PC-9 (cell line): Measurements from ENCODE around the gene CRACDL. TPM values are rescaled to one million over a fixed set of nuclear protein-coding genes. Genes with fewer than 3 reads are reported as not detected.

Experiments used
- BruUV-seq: library from RNA; stranded (reverse); fragments of 400-500 nt; replicated peaks from 2 replicates; lab custom pipeline; 2021; lab: Mats Ljungman, UMichigan
- CTCF ChIA-PET: fragments of 300-600 bp; sonication (Branson Sonifier 250); formaldehyde crosslinking; loops from one replicate; lab custom pipeline; 2022; ENCODE audit warnings: antibody characterized with exemption; lab: Charles Lee
- POLR2A ChIA-PET: fragments of 300-600 bp; sonication (Branson Sonifier 250); formaldehyde crosslinking; loops from one replicate; lab custom pipeline; 2022; ENCODE audit warnings: antibody characterized with exemption; ENCODE audit not compliant: unreplicated experiment; lab: Charles Lee
- DNase-seq, 2 experiments: peaks; one replicate each; pipeline versions ENCODE4 v3.0.0 to v3.0.0-alpha.2; 2015 to 2022; ENCODE audit warnings: mixed read lengths in 1 of 2
- H2AFZ ChIP-seq: fragments of 200-600 bp; sonication (generic); 2 replicates; pipeline ENCODE4 v1.8.1; 2017; ENCODE audit warnings: antibody characterized with exemption
- H3F3A ChIP-seq: fragments of 200-600 bp; sonication (generic); 2 replicates; pipeline ENCODE4 v1.8.1; 2017; ENCODE audit warnings: antibody characterized with exemption, mild to moderate bottlenecking, low read depth; ENCODE audit not compliant: insufficient read depth
- H3K27ac ChIP-seq: fragments of 200-600 bp; sonication (generic); 2 replicates; pipeline ENCODE4 v1.6.1; 2016; ENCODE audit warnings: mixed run types
- H3K27me3 ChIP-seq: fragments of 200-600 bp; sonication (generic); 2 replicates; pipeline ENCODE4 v1.6.1; 2016; ENCODE audit warnings: low read depth, mixed run types; ENCODE audit not compliant: insufficient read depth
- H3K36me3 ChIP-seq: fragments of 200-600 bp; sonication (generic); 2 replicates; pipeline ENCODE4 v1.6.1; 2016; ENCODE audit warnings: low read depth, mixed run types
- H3K4me1 ChIP-seq: fragments of 200-600 bp; sonication (generic); replicated peaks from 2 replicates; pipeline ENCODE4 v1.6.1; 2016; ENCODE audit warnings: mixed run types; ENCODE audit not compliant: insufficient read depth
- H3K4me2 ChIP-seq: fragments of 200-600 bp; sonication (generic); 2 replicates; pipeline ENCODE4 v1.6.1; 2017; ENCODE audit warnings: mixed run types
- H3K4me3 ChIP-seq: fragments of 200-600 bp; sonication (generic); 2 replicates; pipeline ENCODE4 v1.6.1; 2016; ENCODE audit warnings: mixed run types
- H3K79me2 ChIP-seq: fragments of 200-600 bp; sonication (generic); 2 replicates; pipeline ENCODE4 v1.6.1; 2017; ENCODE audit warnings: low read depth, mixed run types
- H3K9me2 ChIP-seq: fragments of 200-600 bp; sonication (generic); 2 replicates; pipeline ENCODE4 v1.8.1; 2017; ENCODE audit warnings: mild to moderate bottlenecking; ENCODE audit not compliant: insufficient read depth
- H3K9me3 ChIP-seq: fragments of 200-600 bp; sonication (generic); 2 replicates; pipeline ENCODE4 v1.8.1; 2016; ENCODE audit warnings: low read depth; ENCODE audit not compliant: insufficient read depth
- H4K20me1 ChIP-seq: fragments of 200-600 bp; sonication (generic); 2 replicates; pipeline ENCODE4 v1.8.1; 2017; ENCODE audit not compliant: insufficient read depth
- CTCF ChIP-seq: fragments of 200-600 bp; sonication (generic); conservative IDR thresholded peaks from 2 replicates; pipeline ENCODE4 v1.6.1; 2017; ENCODE audit warnings: mixed run types, antibody characterized with exemption, mild to moderate bottlenecking, moderate library complexity
- EZH2 ChIP-seq: fragments of 200-600 bp; sonication (generic); IDR thresholded peaks from 2 replicates; pipeline ENCODE4 v1.8.0; 2017; ENCODE audit warnings: antibody characterized with exemption, low read depth
- intact Hi-C: fragments of 100-400 bp; cut with micrococcal nuclease; formaldehyde crosslinking; loops from one replicate; pipeline ENCODE4 v1.10.0; 2022; ENCODE audit not compliant: unreplicated experiment
- total RNA-seq: library from RNA; stranded (reverse); gene quantifications from 2 replicates; pipeline ENCODE4 v1.2.3, GENCODE V29; 2021

CRACDL gene
- total RNA-seq, 1 experiment from 2014 or later = 33.7 TPM

GRCh38 chr2:98795891-98796676, 139.9 kb downstream of the CRACDL start:
- Histone ChIP-seq H3K4me3 (no peak overlapping the region), H3K9me3 (no peaks in the 10 kb centered on the region), H3K27me3 (no peaks in the 10 kb centered on the region), H3K4me1 (peaks cover 39% of the 10 kb centered on the region), H3K27ac (no peak overlapping the region), H3K36me3 (0 out of 2 replicates have a peak, but pooled peaks cover 4% of the 10 kb centered on the region), H3K4me2 (no peak overlapping the region), H4K20me1 (no peaks in the 10 kb centered on the region), H3K9me2 (no peaks in the 10 kb centered on the region), H3K79me2 (no peaks in the 10 kb centered on the region), H2AFZ (no peak overlapping the region), H3F3A (peaks cover 24% of the 10 kb centered on the region)
- no peak for DNase-seq
- TF ChIP-seq CTCF (no peak), EZH2 (no peak)
- CTCF ChIA-PET = no interaction called here
- POLR2A ChIA-PET = interaction anchor here (0.5 kb wide), 1 partner anchor 29 kb away, joined by 3 read pairs; no protein-coding TSS in a partner anchor
- BruUV-seq = no TSS peak
- intact Hi-C loops = no loop called here

- no TSS peak for BruUV-seq
- intact Hi-C loops = loop anchor here (1.0 kb wide), 3 partner anchors 28 to 75 kb away; no protein-coding TSS in a partner anchor
These were observed 141.9 kb downstream of the CRACDL start for GRCh38 chr2:98793897-98794830.

More at GRCh38 chr2:98793897-98794830, 141.9 kb downstream of the CRACDL start:
- H3K27ac ChIP-seq = peak overlapping the region; percentile 75
- no peaks in the 10 kb centered on the region for H3K9me2 ChIP-seq
- DNase-seq = peak in 1 of 2 experiments; percentile 64
- H3K4me2 ChIP-seq = peak overlapping the region; percentile 68
- H3K27me3 ChIP-seq = no peaks in the 10 kb centered on the region
- H3K4me3 ChIP-seq = peak overlapping the region; percentile 18; the same call in 1 of the 2 replicates
- no peaks in the 10 kb centered on the region for H3K9me3 ChIP-seq
- H2AFZ ChIP-seq = no peak overlapping the region
- 0 out of 2 replicates have a peak, but pooled peaks cover 4% of the 10 kb centered on the region for H3K36me3 ChIP-seq
- no peaks in the 10 kb centered on the region for H3K79me2 ChIP-seq
- H3K4me1 ChIP-seq = peaks cover 34% of the 10 kb centered on the region
- ChIA-PET CTCF (no interaction called here), POLR2A (no interaction called here)
- H4K20me1 ChIP-seq = no peaks in the 10 kb centered on the region
- peaks cover 24% of the 10 kb centered on the region for H3F3A ChIP-seq
- TF ChIP-seq CTCF = no peak
- TF ChIP-seq EZH2 = no peak
